B cell (primary cell): Measurements from ENCODE around the gene IMP3. TPM values are rescaled to one million over a fixed set of nuclear protein-coding genes. Genes with fewer than 3 reads are reported as not detected.
A peak's percentile ranks its signal among the peaks of the same experiment; 100 is the strongest.
"Not testable (repeated sequence)": the region's sequence is repeated elsewhere in the genome, so short reads cannot be mapped to it uniquely, and the experiment has no call there.

ENCODE experiments used
- ATAC-seq: fragments of 200-7000 bp; cut with Tn5 transposase; one replicate; pipeline ENCODE4 v1.10.0; 2021; ENCODE audit warnings: low read depth, mild to moderate bottlenecking, moderate number of reproducible peaks, moderate library complexity
- CTCF ChIA-PET: fragments of 350-600 bp; sonication (Branson Sonifier 250); formaldehyde crosslinking; loops from one replicate; lab custom pipeline; 2021; ENCODE audit warnings: antibody characterized with exemption, inconsistent platforms; lab: Charles Lee
- POLR2A ChIA-PET: fragments of 350-600 bp; sonication (Branson Sonifier 250); formaldehyde crosslinking; loops from one replicate; lab custom pipeline; 2021; ENCODE audit warnings: antibody characterized with exemption; lab: Charles Lee
- DNase-seq: peaks from one replicate; pipeline ENCODE4 v3.0.0; 2013
- H2AFZ ChIP-seq: 2 replicates; pipeline ENCODE4 v1.6.1; 2012; ENCODE audit warnings: mild to moderate bottlenecking, low read depth, low read length; ENCODE audit not compliant: insufficient read depth, poor library complexity, severe bottlenecking
- H3K27ac ChIP-seq, 2 donors: 1 replicate in 1 of 2; 2 replicates in 1 of 2; pipeline ENCODE4 v1.5.1; 2012 to 2013; ENCODE audit warnings: low read length in 2 of 2, mild to moderate bottlenecking in 2 of 2, moderate library complexity in 1 of 2
- H3K27me3 ChIP-seq, 4 experiments: fragments of 200-600 bp in 1 of 4; sonication (generic) in 1 of 4; replicated peaks in 1 of 4; 1 replicate in 2 of 4; 2 replicates in 2 of 4; pipeline versions ENCODE4 v1.6.1 to v1.7.0; 2013 to 2016; ENCODE audit warnings: low read length in 3 of 4, mild to moderate bottlenecking in 2 of 4, mixed read lengths in 1 of 4, moderate library complexity in 1 of 4; ENCODE audit not compliant: insufficient read depth in 4 of 4, control insufficient read depth in 3 of 4; ENCODE audit errors: control extremely low read depth in 1 of 4
- H3K36me3 ChIP-seq, 2 experiments: replicated peaks in 1 of 2; 1 replicate in 1 of 2; 2 replicates in 1 of 2; pipeline versions ENCODE4 v1.6.1 to v1.7.1; 2013; ENCODE audit warnings: low read length in 1 of 2; ENCODE audit not compliant: insufficient read depth in 2 of 2, control insufficient read depth in 1 of 2; ENCODE audit errors: control extremely low read depth in 1 of 2, extremely low read depth in 1 of 2
- H3K4me1 ChIP-seq, 2 donors: fragments of 200-600 bp in 1 of 2; sonication (generic) in 1 of 2; 1 replicate in 1 of 2; 2 replicates in 1 of 2; pipeline versions ENCODE4 v1.5.1 to v1.6.1; 2013 to 2017; ENCODE audit warnings: low read length in 2 of 2; ENCODE audit not compliant: control insufficient read depth in 2 of 2, insufficient read depth in 2 of 2
- H3K4me2 ChIP-seq: replicated peaks from 2 replicates; pipeline ENCODE3; 2012; ENCODE audit warnings: mild to moderate bottlenecking, low read depth, low read length; ENCODE audit not compliant: poor library complexity, severe bottlenecking
- H3K4me3 ChIP-seq, 5 experiments: fragments of 200-600 bp in 1 of 5; sonication (generic) in 1 of 5; 1 replicate in 3 of 5; 2 replicates in 2 of 5; pipeline versions ENCODE4 v1.5.1 to v1.7.0; 2011 to 2016; ENCODE audit warnings: low read length in 4 of 5, mild to moderate bottlenecking in 4 of 5, low read depth in 2 of 5, control low read depth in 1 of 5, moderate library complexity in 1 of 5; ENCODE audit not compliant: insufficient read depth in 1 of 5; ENCODE audit errors: control extremely low read depth in 1 of 5, extremely low read depth in 1 of 5
- H3K79me2 ChIP-seq: fragments of 200-600 bp; sonication (generic); one replicate; pipeline ENCODE4 v1.6.0; 2016; ENCODE audit warnings: low read length; ENCODE audit not compliant: control insufficient read depth, insufficient read depth
- H3K9ac ChIP-seq: fragments of 200-600 bp; sonication (generic); 2 replicates; pipeline ENCODE4 v1.6.1; 2017; ENCODE audit warnings: mild to moderate bottlenecking, low read length, moderate library complexity
- H3K9me3 ChIP-seq, 3 donors: one replicate each; pipeline versions ENCODE4 v1.6.1 to v1.7.1; 2013; ENCODE audit warnings: low read length in 2 of 3; ENCODE audit not compliant: control insufficient read depth in 2 of 3, insufficient read depth in 1 of 3; ENCODE audit errors: control extremely low read depth in 1 of 3
- H4K20me1 ChIP-seq: 2 replicates; pipeline ENCODE4 v1.6.0; 2012; ENCODE audit warnings: mild to moderate bottlenecking, low read length; ENCODE audit not compliant: insufficient read depth, control insufficient read depth, poor library complexity, severe bottlenecking
- H3K27ac Mint-ChIP-seq: one replicate; pipeline ENCODE4 v1.8.0; 2021; ENCODE audit warnings: mixed read lengths
- H3K27me3 Mint-ChIP-seq: one replicate; pipeline ENCODE4 v1.8.0; 2021; ENCODE audit warnings: mixed read lengths
- H3K4me1 Mint-ChIP-seq: one replicate; pipeline ENCODE4 v1.8.0; 2021; ENCODE audit warnings: mixed read lengths
- H3K4me3 Mint-ChIP-seq: one replicate; pipeline ENCODE4 v1.8.0; 2021; ENCODE audit warnings: mixed read lengths
- H3K9me3 Mint-ChIP-seq: one replicate; pipeline ENCODE4 v1.8.0; 2022; ENCODE audit warnings: mixed read lengths; ENCODE audit not compliant: insufficient read depth
- CTCF ChIP-seq: fragments of 200-600 bp; IDR thresholded peaks from one replicate; pipeline ENCODE4 v1.8.0; 2022; ENCODE audit warnings: antibody characterized with exemption, mild to moderate bottlenecking
- EZH2 ChIP-seq: IDR thresholded peaks from 2 replicates; pipeline ENCODE4 v1.6.1; 2012; ENCODE audit warnings: borderline replicate concordance, low read depth, mild to moderate bottlenecking, moderate library complexity, low read length; ENCODE audit not compliant: insufficient read depth, poor library complexity, severe bottlenecking
- WGBS: methylation state at CpG from one replicate; pipeline ENCODE4 v1.1.5; 2013; ENCODE audit warnings: missing lambda C conversion rate; ENCODE audit not compliant: insufficient coverage; 5-methylcytosine and 5-hydroxymethylcytosine counted together
- intact Hi-C: fragments of 100-400 bp; cut with micrococcal nuclease; formaldehyde crosslinking; loops from one replicate; pipeline ENCODE4 v1.10.0; 2022
- polyA plus RNA-seq: library from polyadenylated mRNA; depleted of rRNA; stranded (reverse); fragments of >200 nt; gene quantifications from 2 replicates; pipeline ENCODE4 v1.2.3, GENCODE V29; 2012
- total RNA-seq, 2 donors: library from RNA; stranded (reverse); fragments of 120-200 nt in 1 of 2; gene quantifications; 1 replicate in 1 of 2; 2 replicates in 1 of 2; pipeline versions ENCODE4 v1.2.3 to v1.2.4, GENCODE V29; 2013 to 2022

IMP3 gene
- total and polyA plus RNA-seq, 2 donors (not counting 1 experiment from before 2014, with no cell fraction given), result 60.8 to 85.1 TPM

- Histone ChIP-seq H3K27me3 (peaks cover 0 to 4% (median 0%) of the 10 kb centered on the region in 4 experiments), H3K4me2 (no peak overlapping the region), H3K27ac (no peak overlapping the region), H3K36me3 (no peaks in the 10 kb centered on the region), H3K4me1 (peaks cover 0 to 12% of the 10 kb centered on the region in 2 donors), H3K9me3 (no peaks in the 10 kb centered on the region), H3K4me3 (no peak overlapping the region), H4K20me1 (no peaks in the 10 kb centered on the region), H3K9ac (no peak overlapping the region), H2AFZ (no peak overlapping the region), H3K79me2 (no peaks in the 10 kb centered on the region)
- peaks cover 7% of the 10 kb centered on the region for H3K27me3 Mint-ChIP-seq
- 93% methylated on average over 41 of the region's 44 CpGs for WGBS
- POLR2A ChIA-PET, result no interaction called here
- peak overlapping the region; percentile 20 for H3K27ac Mint-ChIP-seq
- DNase-seq, result no peak
- ATAC-seq, result no peak
- TF ChIP-seq EZH2 (no peak), CTCF (no peak)
- CTCF ChIA-PET, result interaction anchor here (1.2 to 2.7 kb wide), 3 partner anchors 45 to 155 kb away, joined by 3 to 33 read pairs (median 5); no protein-coding TSS in a partner anchor
- intact Hi-C loops, result loop anchor here (2.0 kb wide), 1 partner anchor 45 kb away; no protein-coding TSS in a partner anchor
- H3K4me1 Mint-ChIP-seq, result peaks cover 13% of the 10 kb centered on the region
- H3K4me3 Mint-ChIP-seq, result no peak overlapping the region
- no peaks in the 10 kb centered on the region for H3K9me3 Mint-ChIP-seq
Measured at GRCh38 chr15:75687486-75688277, 47.7 kb upstream of the IMP3 start.

- peak; percentile 83 for DNase-seq
- H3K4me1 ChIP-seq, H3K27me3 ChIP-seq, H3K27ac ChIP-seq, H3K9ac ChIP-seq, POLR2A ChIA-PET, H3K9me3 Mint-ChIP-seq, H3K4me1 Mint-ChIP-seq, H3K79me2 ChIP-seq, H3K4me3 Mint-ChIP-seq, H3K4me2 ChIP-seq, H3K9me3 ChIP-seq, H3K36me3 ChIP-seq, H2AFZ ChIP-seq, H3K4me3 ChIP-seq, H3K27me3 Mint-ChIP-seq, H4K20me1 ChIP-seq: not testable (repeated sequence)
- intact Hi-C loops, result loop anchor here (1.0 to 2.0 kb wide), 2 partner anchors 35 to 47 kb away; no protein-coding TSS in a partner anchor
- CTCF ChIA-PET, result interaction anchor here (0.6 to 2.7 kb wide), 13 partner anchors 8 to 318 kb away, joined by 3 to 33 read pairs (median 5); partner anchors contain the start of gene MAN2C1
- peak overlapping the region; percentile 50 for H3K27ac Mint-ChIP-seq
- TF ChIP-seq CTCF, result peak; percentile 86
- peak; percentile 88 for ATAC-seq
- 5% methylated on average over 9 of the region's 14 CpGs for WGBS
Measured at GRCh38 chr15:75686212-75686642, 46.2 kb upstream of the IMP3 start.
